Measurements from ENCODE around the gene FMOD.

- TF ChIP-seq POLR2A (IDR thresholded peaks at IDR 0.05), result no peak
- TF ChIP-seq CTCF (IDR thresholded peaks at IDR 0.05), result no peak
Observed at GRCh38 chr1:203364806-203365205, 13.9 kb upstream of the FMOD start.
